HG03025 (cell line): Measurements from ENCODE around the gene PKD1.

Experiments
- ATAC-seq: cut with Tn5 transposase; IDR thresholded peaks from one replicate; pipeline ENCODE4 v1.9.1; 2021; ENCODE audit warnings: mild to moderate bottlenecking, moderate library complexity; ENCODE audit not compliant: unreplicated experiment, low FRiP score

PKD1 gene

GRCh38 chr16:2056681-2057407 lies 78.9 kb downstream of the PKD1 start:
- ATAC-seq: no peak

DNA sequence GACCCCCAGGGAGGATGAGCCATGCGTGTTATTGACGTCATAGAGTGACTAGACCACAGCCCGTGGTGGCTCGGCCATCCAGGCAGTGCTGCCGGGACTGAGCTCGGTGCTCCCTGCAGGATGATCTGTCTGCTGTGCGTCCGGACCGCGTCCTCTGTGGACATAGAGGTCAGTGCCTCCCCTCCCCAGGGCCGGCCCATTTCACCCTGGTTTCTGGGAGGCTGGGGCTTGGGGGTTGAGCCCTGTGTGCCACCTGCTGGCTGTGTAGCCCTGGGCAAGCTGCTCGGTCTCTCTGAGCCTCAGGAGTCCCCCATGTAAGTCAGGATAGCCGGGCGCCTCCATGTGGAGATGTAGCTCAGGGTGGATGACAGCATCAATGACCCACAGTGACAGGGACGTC lies 79.6 kb downstream of the PKD1 start:
- no peak for ATAC-seq

GRCh38 chr16:2054543-2055245 lies 81.0 kb downstream of the PKD1 start:
- no peak for ATAC-seq

DNA sequence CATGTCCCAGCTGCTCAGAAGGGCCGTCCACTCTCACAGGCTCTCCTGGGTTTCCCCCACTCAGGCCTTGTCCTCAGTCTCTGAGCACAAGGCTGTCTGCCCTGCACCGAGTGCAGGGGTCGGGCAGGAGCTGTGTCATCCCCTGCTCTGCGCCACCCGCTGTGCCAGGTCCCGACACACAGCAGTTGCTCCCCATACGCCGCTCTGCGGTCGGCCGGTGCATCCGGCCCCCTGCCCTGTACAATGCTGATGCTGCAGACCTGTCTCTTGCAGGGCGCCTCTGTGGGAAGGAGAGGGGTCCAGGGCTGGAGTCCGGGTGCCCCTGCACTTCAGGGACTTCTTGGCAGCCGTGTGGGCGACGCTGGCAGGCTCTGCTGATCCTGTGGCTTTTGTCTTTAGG lies 81.8 kb downstream of the PKD1 start:
- ATAC-seq: no peak

- ATAC-seq: no peak
Measured at GRCh38 chr16:2053211-2053610, 82.5 kb downstream of the PKD1 start.

DNA sequence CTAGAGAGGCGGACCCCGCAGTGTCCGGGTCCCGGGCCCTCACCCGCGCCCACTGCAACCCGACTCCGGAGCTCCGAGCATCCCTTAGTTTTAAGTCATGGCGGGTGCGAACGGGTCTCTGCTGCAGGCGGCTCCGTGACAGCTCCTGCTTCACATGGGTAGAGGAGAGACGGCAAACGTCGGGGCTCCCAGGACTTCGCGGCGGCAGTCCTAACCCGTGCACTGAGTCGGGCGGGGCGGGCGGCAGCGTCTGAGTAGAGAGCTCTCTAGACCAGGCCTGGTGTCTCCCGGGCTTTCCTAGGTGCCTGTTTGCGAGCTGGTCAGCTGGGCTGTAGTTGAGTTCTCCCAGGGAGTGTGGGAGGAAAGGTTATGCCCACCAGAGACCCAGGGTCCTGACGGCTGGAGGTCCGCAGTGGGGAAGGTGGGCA lies 87.6 kb downstream of the PKD1 start:
- no peak for ATAC-seq

DNA sequence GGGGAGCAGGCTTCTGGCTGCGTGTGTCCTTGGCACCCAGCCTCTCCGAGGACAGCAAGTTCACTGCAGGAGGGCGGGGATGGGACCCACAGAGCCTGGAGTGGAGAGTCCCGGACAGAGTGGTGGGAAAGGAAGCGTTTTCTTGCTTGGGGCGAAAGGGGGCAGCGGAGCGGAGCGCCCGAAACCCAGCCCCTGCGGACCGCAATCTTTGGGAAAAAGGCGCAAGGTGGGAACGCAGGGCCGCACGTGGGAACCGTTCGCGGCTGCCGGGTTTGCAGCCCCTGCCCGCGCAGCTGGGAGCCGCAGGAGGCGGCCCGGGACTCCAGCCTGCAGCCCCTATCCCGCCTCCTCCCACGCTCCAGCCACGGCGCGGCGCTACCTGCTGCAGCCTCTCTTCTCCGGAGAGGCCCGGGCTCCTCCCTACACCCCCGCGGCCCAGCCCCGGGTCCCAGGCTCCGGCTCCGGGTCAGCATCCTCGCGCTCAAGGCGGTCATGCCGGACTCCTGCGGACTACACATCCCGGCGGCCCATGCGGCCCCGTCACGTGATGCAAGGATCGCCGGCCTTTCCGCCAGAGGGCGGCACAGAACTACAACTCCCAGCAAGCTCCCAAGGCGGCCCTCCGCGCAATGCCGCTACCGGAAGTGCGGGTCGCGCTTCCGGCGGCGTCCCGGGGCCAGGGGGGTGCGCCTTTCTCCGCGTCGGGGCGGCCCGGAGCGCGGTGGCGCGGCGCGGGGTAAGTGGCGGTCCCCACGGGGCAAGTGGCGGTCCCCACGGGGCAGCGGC lies 88.2 kb downstream of the PKD1 start, which contains the start of the genes NTHL1 and TSC2:
Gene NTHL1, minus strand, starts transcription at position 505 of the 786 bp plus-strand sequence. Its CDS starts 11 bp downstream, at position 494.
Gene TSC2, plus strand, starts transcription at position 656 of the 786 bp plus-strand sequence. CDS start 631 bp downstream, outside the sequence.
- ATAC-seq: peak; percentile 91

- ATAC-seq: no peak
Measured at GRCh38 chr16:2046893-2047329, 88.8 kb downstream of the PKD1 start.

DNA sequence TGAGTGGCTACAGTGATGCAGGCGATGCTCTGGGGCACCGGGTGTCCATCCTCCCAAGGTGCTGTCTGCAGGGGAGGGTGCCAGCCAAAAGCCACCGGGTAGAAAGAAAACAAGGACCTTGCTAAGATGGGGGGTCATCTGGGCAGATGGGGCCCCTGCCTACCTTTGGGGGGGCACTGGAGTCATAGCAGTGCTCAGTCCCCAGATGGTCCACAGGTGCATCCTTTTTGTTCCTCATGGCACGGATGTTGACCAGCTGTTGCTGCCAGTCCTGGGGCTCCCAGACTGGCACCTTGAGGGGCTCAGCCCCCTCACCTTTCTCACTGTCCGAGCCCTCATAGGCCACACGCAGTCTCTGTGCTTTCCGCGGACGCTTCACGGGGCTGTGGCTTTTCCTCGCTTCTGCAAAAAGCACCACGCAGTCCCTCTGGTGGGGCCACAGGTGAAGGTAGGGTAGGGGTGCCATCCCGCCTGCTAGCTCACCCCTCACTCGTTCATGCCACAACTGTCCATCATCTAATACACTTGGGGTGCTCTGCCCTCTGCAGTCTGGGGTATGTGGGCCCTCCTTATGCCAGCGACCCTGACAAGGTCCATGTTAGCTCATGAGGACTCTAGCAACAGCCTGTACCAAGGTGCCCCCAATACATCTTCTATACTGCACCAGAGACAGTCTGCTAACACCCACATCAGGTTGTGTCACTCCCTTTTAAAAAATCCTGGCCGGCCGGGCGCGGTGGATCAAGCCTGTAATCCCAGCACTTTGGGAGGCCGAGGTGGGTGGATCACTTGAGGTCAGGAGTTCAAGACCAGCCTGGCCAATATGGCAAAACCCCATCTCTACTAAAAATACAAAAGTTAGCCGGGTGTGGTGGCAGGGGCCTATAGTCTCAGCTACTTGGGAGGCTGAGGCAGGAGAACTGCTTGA lies 89.5 kb downstream of the PKD1 start:
- no peak for ATAC-seq

GRCh38 chr16:2044541-2044940 lies 91.2 kb downstream of the PKD1 start:
- no peak for ATAC-seq

DNA sequence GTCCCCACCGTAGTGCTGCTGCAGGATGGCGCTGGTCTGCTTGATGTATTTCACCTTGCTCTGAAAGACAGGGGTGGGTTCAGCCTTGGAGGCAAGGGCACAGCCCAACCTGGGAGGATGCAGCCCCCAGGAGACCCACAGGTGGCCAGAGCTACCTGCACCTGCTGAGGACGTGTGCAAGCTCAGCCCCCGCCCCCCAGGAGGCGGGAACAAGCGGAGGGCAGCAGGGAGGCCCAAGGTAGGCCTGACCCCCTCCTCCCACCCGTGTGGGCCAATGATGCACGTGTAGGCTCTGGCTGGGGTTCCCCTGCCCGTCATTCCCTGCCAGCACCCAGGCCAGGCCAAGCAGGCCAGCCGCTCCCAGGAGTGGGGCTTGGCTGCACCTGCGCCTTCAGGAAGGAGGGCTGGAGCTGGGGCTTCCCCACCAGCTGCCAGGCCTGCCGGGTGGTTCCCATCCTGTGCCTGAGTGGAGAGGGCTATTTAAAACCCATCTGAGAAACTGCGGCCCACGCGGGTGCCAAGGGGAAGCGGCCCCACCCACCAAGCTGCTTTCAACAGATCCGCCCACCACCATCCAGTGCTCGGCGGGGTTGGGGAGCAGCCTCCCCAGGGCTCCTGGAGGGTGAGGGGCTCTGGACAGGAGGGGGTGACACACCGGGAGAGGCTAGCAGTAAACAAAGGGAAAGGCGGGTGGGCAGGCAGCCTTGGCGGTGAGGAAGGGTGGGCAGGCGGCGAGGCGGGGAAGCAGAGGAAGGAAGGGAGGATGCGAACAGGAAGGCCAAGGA lies 91.8 kb downstream of the PKD1 start:
- ATAC-seq: no peak

- no peak for ATAC-seq
Measured at GRCh38 chr16:2042986-2043666, 92.6 kb downstream of the PKD1 start.

DNA sequence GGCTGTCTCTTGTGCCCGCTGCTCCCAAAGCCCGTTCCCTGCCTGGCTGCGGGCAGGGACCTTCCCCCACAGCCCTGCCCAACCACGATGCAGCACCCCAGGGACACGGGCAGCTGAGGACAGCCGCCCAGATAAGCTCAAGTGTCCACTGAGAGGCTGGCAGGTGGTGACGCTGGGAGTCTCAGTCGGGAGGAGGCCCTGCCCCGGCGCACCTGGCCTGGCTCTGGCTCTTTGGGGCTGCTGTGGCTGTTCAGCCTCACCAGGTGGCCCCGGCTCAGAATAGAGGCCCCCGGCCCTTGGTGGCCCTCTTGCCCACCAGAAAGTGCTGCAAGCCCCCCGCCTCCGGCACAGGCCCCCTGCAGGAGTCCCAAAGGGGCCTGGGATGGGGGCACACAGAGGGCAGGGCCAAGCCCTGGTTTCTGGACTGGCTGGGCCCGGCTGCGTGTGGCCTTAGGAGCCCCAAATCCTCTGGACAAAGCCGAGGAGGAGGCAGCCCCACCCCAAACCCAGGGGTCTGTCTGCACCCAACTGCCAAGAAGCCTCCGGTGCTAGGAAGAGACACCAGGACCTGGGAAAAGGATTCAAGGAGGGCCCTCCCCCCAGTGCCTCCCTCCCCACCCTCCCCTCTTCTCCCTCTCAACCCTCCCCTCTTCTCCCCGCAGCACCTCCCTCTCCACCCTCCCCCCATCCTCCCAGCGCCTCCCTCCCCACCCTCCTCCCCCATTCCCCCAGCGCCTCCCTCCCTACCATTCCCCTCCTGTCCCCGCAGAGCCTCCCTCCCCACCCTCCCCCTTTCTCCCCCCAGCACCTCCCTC lies 93.3 kb downstream of the PKD1 start:
- ATAC-seq: no peak

DNA sequence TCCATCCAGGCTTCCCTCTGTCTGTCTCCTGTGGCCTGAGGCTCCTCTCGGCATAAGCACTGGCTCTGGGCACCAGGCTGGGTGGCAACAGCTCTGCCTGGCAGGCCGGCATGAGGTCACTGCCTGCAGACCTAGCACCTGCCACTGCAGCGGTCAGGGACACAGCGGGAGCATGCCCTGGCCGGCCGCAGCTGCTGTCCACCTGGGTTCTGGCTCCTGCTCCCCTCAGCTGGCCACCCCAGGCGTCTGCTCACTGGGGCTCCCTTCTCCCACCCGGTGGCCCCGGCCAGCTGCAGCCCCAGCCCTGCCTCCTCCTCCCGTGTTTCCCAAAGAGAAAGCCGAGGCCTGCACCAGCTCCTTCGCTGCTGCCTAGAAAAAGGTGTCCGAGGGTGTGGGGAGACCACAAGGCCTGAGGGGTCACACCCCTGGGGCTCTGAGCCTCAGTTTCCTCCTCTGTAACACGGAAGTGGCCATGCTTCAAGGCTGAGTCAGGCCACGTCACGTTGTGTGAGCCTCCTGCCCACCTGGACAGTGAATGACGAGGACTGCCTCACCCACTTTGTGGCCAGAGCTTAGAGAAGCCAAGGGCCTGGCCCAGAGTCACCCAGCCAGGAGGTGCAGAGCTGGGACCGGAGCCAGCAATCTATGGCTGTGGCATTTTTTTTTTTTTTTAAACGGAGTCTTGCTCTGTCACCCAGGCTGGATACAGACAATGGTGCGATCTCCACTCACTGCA lies 94.7 kb downstream of the PKD1 start:
- ATAC-seq: no peak

DNA sequence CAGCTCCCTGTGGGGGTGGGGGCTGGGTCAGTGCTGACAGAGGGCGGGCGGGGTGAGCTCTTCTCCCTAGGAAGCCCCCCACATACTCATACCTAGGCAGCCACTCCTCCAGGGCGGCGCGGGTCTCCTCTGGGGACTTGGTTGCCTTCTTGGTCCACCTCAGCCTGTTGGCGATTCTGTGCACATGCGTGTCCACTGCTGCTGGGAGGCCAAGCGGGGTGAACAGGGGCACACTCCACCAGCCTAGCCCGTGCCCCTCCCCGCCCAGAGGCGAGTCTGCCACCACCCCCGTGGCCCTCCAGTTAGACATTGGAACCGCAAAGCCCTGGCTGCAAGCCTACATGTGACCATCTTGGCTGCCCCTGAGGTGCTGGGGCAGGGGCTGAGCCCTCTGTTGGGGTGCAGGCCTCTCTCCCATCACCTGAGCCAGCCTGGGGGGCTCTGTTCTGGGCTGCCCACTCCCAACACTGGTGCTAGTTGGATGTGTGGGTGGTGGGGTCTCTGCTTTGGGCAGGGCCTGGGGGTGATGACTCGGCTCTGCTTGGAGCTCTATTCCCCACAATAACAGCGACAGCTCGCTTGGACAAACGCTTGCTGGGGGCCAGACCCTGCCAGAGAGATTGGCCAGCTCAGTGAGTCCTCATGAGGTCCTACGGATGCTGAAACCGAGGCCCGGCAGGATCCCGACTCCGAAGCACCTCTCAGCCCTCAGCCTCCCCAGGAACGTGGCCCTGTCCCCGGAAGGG lies 95.5 kb downstream of the PKD1 start:
- no peak for ATAC-seq

DNA sequence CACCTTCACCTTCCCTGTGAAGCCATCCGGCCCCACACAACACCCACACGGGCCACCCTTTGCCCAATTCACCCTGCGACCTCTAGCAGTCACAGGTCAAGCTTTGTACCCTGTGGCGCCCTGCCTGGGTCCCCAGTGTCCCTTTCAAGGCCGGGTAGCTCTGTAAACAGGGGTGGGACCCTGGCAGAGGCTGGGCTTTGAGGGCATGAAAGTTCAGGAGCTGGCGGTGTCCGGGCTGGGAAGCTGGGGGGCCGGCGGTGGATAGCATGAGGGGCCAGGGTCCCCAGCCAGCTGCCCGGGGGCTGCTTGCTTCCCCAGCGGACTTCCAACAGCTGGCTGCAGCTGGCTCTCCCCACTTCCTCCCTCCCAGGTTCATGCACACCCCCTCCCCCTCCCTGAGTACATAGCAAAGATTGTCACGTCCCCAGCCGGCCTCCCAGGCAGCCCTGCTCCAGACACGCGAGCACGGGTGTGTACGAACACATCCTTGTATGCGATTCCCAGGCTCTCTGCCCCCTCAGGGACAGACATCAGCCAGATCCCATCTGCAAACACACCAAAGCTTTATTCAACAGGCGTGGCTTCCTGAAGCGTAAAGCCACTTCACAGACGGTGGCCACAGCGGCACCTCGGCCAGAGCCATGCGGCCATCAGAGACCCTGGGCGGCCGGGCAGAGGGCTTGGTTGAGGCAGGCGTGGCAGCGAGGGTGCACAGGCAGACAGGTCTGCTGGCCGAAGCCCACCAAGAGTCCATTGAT lies 96.2 kb downstream of the PKD1 start:
- no peak for ATAC-seq
